HL-60 (cell line): ENCODE measurements around the gene MAP2K3.
"Not testable (repeated sequence)": the region's sequence is repeated elsewhere in the genome, so short reads cannot be mapped to it uniquely, and the experiment has no call there.

ENCODE experiments used
- CTCF ChIP-seq: IDR thresholded peaks from one replicate; pipeline ENCODE4 v1.5.1; 2011; ENCODE audit warnings: low read length, control low read depth, inconsistent platforms; ENCODE audit not compliant: insufficient read depth
- POLR2AphosphoS5 ChIP-seq: IDR thresholded peaks from 2 replicates; pipeline ENCODE4 v1.6.1; 2012; ENCODE audit warnings: low read depth

GRCh38 chr17:21308931-21309381 lies 24.4 kb downstream of the MAP2K3 start:
- not testable (repeated sequence) for TF ChIP-seq CTCF, POLR2AphosphoS5
